ENCODE measurements around the gene TNFAIP6.

DNA sequence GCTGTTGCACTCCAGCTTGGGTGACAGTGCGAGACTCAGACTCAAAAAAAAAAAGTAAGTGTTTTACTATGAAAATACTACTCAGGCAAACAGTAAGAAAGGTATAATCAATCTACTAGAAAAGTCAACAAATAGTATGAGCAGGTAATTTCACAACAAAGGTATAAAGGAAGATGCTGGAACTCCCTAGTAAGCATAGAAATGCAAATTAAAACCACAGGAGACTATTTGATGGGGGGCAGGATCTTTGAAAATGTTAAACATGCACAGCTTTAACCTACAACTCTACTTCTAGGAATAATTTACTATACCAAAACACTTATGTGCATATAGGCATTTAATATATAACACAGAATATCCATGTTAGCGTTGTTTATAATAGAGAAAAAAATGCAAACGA lies 24.3 kb upstream of the TNFAIP6 start:
- TF ChIP-seq GATA2 (IDR thresholded peaks at IDR 0.05; ENCODE audit: low read depth, low read length) (no peak), GATA3 (IDR thresholded peaks at IDR 0.05; ENCODE audit: low read depth, low read length) (no peak)

All from SH-SY5Y (cell line).